GM18868 (cell line): ENCODE results near the gene OR10G3.
"Not testable (repeated sequence)": the region's sequence is repeated elsewhere in the genome, so short reads cannot be mapped to it uniquely, and the experiment has no call there.

Experiments used
- ATAC-seq: cut with Tn5 transposase; IDR thresholded peaks from one replicate; pipeline ENCODE4 v1.9.1; 2021; ENCODE audit warnings: mild to moderate bottlenecking, moderate library complexity; ENCODE audit not compliant: unreplicated experiment

OR10G3 gene, protein sequence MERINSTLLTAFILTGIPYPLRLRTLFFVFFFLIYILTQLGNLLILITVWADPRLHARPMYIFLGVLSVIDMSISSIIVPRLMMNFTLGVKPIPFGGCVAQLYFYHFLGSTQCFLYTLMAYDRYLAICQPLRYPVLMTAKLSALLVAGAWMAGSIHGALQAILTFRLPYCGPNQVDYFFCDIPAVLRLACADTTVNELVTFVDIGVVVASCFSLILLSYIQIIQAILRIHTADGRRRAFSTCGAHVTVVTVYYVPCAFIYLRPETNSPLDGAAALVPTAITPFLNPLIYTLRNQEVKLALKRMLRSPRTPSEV

DNA sequence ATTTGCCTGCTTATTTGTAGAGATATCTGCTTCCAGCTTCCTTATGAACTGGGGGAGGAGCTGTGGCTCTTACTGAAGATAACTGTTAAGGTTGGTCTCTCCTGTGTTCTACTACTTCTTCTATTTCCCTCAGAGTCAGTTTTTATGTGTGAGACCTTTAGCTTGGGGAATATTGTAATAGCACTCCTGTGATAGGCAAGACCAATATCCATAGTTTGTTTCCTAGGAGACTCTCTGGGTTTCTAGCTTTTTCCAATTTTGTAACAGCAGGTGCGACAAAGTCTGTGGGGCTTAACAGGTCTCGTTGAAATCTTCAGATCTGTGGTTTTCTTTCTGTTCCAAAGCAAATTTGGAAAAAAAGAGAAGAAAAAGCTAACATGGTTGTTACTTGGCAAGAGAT is at the start of gene OR10G3:
Gene OR10G3, minus strand, starts transcription at position 101 of the 400 bp plus-strand sequence. CDS start 9,332 bp downstream, outside the sequence.
- ATAC-seq: no peak

DNA sequence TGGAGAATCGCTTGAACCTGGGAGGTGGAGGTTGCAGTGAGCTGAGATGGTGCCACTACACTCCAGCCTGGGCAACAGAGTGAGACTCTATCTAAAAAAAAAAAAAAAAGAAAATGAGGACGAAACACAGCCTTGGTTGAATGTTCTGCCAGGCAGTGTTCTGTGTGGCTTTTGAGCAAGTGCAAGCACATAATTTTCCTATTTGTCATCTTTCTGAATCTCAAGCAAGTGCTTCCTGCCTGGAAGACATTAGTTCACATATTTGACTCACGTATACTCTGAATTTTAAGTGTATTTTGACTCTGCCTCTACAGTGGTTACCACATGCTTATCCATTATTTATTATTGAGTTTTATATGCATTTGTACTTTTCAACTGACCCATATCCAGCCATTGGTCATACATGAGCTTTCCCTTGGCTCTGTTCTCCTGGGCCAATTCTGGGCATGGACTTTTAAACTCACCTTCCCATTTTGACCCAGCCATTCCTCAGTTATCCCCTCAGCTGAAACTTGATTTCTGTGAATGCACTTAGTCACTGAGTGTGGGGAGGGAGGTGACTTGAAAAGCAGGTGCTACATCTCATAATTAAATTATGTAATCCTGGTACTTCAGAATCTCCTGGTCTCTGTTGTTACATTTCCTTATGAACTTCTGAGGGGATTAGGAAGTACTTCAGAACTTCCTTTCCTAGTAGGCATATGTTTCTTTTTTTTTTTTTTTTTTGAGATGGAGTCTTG is 46.8 kb upstream of the OR10G3 start:
- no peak for ATAC-seq

DNA sequence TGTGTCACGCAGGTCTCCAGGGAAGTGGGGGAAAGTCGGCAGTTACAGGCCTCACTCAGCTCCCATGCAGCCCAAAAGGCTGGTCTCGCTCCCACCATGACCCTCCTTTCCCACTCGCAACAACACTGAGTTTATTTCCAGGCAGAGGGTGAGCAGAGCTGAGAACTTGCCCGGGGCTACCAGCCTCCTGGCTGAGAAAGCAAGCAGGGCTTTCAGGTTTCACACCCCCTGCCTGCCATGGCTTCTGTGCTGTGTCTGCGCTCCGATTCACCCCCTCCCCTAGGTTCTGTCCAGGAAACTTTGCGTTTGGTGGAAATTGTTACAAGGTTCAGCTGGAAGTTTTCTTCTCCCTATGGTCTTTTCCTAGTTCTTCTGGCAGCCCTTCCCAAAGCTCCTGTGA is 37.7 kb upstream of the OR10G3 start:
- ATAC-seq: no peak

DNA sequence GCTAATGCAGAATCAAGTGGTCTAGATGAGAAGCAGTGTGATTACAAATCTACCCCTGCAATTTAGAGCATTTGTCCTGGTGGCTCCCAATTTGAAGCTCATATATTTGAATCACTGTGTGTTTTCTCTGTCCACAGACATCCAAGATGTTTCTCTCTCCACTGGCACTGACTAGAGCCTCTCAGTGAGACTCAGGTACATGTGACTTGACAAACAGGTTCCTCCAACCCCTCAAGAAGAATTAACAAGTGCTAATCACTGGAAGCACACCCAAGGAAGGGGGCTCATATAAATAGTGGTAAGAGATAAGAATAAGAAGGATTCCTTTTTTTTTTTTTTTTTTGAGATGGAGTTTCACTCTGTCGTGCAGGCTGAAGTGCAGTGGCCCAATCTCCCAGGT is 34.4 kb upstream of the OR10G3 start:
- no peak for ATAC-seq

DNA sequence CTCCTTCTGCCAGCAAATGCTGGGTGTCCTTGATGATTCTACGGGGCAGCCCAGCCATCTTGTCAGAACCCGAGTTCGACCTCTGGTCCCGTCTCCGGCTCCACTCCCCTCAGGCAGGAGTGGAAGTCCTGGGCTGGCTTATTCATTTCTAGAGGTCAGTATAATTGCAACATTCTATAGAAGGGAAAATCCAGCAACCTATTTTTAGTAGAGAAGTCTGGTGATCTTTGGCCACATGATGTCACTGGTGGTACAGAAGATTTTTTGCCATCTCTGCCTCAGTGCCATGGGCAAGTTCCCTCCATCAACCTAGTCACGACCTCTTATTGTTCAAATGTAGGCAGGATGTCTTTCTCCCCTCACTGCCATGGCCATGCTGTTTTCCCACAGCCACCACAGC is 32.4 kb upstream of the OR10G3 start:
- peak; percentile 63 for ATAC-seq

DNA sequence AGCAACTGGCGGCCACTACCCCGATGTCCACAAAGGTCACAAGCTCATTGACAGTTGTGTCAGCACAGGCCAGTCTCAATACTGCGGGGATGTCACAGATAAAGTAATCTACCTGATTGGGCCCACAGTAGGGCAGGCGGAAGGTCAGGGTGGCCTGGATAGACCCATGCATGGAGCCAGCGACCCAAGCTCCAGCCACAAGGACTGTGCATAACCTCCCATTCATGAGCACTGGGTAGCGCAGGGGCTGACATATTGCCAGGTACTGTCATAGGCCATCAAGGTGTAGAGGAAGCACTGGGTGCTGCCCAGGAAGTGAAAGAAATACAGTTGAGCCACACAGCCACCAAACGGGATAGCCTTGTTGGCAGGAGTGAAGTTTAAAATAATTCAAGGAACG is 22.3 kb upstream of the OR10G3 start:
- ATAC-seq: not testable (repeated sequence)

DNA sequence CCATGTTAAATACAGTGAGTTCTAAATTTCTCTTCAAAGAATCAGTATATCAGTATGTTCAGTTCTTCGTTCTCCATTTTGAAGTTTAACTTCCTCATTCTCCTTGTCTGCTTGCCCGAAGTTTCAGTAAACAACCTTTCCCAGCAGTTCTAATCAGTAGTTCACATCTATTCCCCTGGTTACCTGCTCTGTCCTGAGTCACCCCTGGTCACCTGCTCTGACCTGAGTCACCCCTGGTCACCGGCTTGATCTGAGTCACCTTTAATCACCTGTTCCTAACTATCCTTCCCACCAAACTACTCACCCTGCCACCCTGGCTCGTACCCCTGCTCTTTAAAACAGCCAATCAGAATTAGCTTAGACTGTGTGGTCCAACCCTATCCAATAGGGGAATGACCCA is 9.4 kb upstream of the OR10G3 start:
- no peak for ATAC-seq

DNA sequence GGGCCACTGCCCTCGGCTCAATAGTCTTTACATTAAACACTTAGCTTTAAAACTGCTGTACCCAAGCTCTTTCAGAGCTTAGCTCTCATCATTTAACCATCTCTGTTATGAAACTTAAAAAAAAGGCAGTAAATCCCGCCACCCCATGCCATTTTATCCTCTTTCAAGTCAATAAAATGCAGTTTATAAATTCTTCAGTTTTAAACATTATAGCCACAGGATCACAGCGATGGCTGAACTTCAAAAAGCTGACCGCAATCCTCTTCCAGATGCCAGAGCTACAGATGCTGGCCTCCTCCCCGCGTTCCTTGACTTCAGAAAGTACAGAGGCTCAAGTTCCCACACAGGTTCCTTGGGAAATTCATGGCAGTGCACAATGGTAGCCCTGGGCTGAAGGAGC is 4.2 kb downstream of the OR10G3 start:
- no peak for ATAC-seq

DNA sequence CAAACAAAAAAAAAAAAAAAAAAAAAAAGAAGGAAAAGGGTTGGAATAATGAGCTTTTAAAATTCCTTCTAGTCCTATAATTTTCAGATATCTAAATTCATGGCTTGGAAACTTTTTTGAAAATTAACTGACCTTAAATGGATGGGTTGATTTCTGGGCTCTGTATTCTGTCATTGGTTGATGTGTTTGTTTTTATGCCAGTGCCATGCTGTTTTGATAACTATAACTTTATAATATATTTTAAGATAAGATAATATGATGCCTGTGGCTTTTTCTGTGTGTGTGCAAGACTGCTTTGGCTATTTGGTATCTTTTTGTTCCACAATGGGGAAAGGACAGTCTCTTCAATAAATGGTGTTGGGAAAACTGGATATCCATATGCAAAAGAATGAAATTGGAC is 7.3 kb downstream of the OR10G3 start:
- no peak for ATAC-seq

DNA sequence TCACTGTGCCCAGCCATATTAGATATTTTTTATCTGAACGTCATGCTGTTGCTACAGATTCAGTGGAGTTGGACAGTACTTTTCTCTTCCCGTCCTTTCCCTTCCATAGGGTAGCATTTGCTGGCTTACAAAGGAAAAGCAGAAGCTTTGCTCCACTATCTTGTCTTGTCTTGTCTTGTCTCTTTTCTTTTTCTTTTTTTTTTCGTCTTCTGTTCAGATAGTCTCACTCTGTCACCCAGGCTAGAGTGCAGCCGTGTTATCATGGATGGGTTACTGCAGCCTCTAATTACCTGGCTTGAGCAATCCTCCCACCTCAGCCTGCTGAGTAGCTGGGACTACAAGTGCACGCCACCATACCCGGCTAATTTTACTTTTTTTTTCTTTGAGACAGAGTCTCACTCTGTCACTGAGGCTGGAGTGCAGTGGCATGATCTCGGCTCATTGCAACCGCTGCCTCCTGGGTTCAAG is 21.1 kb downstream of the OR10G3 start:
- ATAC-seq: no peak

DNA sequence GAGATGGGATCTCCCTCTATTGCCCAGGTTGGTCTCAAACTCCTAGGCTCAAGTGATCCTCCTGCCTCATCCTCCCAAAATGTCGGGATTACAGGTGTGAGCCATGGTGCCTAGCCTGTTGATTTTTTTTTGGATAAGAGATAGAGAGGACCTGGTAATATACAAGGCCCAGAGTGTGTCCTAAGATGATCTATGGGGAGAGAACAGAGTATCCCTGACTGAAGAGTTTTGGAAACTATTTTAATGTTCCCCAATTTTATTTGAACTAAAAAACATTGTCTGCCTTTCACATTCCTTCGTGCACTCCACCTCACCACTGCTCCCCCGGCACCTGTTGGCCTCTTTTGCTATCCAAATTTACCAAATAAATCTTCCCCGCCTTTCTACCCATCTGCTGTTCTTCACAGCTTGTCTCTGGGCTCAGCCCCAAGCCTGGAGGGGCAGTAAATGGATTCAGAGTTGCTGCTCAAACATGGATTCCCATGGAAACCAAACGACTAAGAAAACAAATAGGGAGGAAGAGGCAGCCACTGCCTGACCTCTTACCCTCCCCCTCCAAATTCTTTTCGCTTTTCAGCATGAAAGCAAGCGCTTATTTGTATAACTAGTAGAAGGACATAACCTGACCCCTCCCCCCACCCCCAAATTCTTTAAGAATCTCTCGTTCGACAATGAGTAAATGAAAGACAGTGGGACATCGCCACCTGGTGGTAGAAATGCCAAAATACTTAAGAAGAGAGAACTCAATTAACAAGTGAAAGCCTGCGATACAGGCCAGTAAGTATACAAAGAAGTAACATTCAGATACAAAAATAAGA is 22.6 kb downstream of the OR10G3 start:
- ATAC-seq: no peak

DNA sequence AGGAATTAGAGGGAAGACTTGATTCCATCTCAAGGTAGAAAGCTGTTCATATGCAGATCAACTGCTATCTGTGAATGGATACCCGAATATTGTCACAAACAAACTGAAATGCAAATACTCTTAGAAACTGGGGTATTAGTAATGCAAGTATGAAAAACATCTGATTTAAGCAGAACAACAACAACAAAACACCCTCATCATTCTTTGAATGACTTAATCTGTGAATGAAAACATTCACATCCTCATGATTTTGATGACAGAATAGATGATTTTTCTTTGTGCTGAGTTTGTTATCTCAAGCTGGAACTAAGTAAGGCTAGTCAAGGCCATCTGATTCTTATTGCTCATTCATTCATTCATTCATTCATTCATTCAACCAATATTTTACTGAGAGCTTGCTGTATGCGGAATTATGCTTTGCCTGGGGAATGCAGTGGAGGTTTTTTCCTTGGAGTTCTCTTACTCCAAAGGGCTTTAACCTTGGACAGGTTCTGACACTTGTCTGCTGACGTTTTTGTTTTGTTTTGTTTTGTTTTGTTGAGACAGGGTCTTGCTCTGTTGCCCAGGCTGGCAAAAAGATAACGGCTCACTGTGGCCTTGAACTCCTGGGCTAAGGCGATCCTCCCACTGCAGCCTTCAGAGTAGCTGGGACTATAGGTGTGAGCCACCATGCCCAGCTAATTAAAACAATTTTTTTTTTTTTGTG is 23.3 kb downstream of the OR10G3 start:
- ATAC-seq: no peak

DNA sequence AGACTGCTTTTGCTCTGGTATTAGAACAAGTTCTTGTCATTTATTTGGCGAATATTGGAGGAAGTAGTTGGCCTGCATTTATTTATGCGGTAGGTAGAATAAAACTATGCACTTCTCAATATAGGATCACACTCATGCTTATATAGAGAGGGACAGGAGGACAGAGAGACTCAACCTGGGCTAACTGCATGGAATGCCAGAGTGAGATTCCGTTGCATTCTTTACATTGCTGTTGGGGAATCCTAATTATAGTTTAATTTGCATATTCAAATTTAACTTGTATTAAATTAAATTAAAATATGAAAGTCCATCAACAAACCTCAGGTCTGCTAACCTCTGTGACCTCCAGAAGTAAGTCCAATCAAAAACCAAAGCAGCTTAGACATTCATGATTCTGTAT is 26.6 kb downstream of the OR10G3 start:
- ATAC-seq: no peak

DNA sequence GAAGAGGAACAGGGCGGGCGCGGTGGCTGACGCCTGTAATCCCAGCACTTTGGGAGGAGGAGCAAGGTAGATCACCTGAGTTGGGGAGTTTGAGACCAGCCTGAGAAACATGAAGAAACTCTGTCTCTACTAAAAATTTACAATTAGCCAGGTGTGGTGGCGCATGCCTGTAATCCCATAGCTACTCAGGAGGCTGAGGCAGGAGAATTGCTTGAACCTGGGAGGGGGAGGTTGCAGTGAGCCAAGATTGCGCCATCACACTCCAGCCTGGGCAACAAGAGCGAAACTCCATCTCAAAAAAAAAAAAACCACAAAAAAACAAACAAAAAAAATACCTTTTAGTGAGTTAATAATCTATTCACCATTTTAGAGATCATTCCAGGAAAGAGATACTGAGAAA is 35.3 kb downstream of the OR10G3 start:
- not testable (repeated sequence) for ATAC-seq

DNA sequence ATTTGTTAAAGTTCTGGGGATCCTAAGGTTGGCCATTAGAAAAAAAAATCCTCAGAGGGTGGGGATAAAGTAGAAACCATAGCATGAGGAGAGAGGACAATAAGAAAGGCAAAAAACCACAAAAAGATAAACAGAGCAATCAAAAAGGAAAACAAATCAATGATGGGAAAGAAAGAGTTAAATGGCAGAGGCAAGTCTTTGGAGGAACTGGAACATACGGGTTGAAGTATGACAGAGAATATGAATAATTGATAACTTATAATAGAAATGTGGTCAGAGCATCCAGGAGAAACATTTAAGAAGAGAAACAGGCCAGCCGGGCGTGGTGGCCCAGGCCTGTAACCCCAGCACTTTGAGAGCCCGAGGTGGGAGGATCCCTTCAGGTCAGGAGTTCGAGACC is 35.9 kb downstream of the OR10G3 start:
- no peak for ATAC-seq

DNA sequence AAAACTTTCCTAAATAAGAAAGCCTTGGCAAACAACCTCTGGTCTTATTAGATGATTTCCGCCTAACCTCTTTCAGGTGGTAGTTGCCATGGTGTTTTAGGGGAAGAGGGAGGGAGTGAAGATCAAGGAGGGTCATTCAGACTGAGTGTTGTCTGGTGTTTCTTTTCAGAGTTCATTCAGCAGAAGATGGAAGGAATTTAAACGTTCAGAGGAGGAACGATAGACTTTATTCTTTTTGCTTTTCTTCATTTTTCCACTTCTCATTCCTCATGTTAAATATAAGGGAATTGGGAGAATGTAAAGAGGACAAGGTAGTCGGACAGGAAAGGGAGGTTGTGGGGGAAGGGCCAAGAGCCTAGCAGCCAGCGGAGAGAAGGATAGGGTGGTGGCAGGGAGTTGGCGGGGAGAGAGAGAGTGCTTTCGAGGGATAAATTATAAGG is 36.3 kb downstream of the OR10G3 start:
- ATAC-seq: no peak

DNA sequence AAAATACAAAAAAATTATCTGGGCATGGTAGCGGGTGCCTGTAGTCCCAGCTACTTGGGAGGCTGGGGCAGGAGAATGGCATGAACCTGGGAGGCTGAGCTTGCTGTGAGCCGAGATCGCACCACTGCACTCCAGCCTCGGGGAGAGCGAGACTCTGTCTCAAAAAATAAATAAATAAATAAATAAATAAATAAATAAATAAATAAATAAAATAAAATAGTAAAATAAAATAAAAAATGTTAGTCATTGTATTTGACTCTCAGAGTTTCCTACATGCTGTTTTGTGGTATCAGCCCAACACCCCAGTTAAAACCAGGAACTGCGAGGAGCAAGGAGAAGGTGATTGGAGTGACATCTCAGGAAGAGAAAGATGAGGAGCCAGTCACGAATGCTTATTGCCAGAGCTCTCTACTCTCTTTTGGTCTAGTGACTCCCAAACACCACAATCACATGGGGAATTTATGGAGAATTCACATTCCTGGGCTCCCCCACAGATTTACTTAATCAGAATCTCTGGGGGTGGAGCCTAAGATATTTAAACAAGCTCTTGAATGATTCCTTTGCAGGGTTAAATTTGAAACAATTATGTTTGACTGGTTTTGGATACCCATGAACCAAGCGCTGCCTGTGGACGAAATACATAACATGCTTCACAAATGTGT is 38.3 kb downstream of the OR10G3 start:
- no peak for ATAC-seq

DNA sequence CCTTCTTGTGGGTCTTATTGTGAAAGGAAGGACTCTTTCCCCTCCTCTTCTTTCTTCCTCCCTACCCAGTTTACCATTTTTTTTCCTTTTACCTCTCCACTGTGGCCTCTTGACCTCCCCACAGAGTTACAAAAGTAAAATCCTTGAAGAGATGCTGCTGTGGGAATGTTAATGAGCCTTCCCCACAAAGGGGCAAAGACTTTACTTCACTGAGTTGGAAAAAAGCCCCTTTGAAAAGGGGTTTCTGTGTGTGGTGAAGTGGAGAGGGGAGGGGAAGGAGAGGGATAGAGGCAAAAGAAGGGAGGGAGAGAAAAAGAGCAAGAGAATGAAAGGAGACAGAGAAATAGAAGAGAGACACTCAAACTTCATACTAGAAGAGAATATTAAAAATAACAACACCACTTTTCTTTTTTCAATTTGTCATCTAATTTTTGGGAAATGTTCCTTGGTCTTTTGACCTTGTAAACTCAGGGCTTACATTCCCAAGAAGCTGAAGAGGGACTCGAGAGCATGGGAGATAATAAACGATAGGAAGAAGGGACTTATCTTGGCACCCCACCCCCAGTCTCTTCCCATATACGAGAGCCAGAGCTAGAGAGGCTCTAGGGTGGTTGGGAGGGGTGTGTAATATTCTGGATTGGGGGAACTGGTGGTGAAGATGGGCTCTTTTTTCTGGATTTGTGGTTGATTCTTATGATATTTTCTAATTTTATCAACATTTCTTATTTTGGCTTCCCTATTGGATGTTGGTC is 40.5 kb downstream of the OR10G3 start:
- ATAC-seq: no peak

DNA sequence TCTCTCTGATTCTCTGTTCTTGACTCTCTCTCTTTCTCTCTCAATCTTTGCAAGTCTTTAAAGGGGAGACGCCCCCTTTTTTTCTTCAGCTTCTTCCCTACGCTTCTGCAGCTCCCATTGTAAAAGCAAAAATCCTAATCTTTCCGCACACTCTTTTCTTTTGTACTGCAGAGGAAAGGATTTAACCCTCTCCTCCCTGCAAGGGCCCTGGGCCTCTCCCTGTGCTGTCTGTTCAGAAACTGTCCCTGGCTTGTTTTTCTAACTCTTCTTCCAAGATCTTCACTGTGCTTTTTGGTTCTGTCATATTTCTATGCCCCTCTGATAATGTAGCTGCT is 42.8 kb downstream of the OR10G3 start:
- ATAC-seq: no peak
